ENCODE results near the gene DYNLT2B. TPM values are rescaled to one million over a fixed set of nuclear protein-coding genes. Genes with fewer than 3 reads are reported as not detected.
"Not testable (repeated sequence)": the region's sequence is repeated elsewhere in the genome, so short reads cannot be mapped to it uniquely, and the experiment has no call there.

The DYNLT2B gene
- polyA plus RNA-seq, 6 donors from 2014 or later, result 6.7 to 28.5 (median 9.5) TPM

- H3K36me3 Mint-ChIP-seq; H3K27me3 Mint-ChIP-seq; H3K9me3 Mint-ChIP-seq; DNase-seq; ATAC-seq (ENCODE audit: low read depth in 2 of 2): not testable (repeated sequence)
- Mint-ChIP-seq H3K27ac (peak overlapping the region; percentile 92 to 99 (median 96)), H3K4me1 (peaks cover 0 to 16% (median 7%) of the 10 kb centered on the region in 3 donors), H3K4me3 (peak overlapping the region; percentile 94 to 98 (median 96))
Measured at GRCh38 chr3:196316799-196317686, 997 bp downstream of the DYNLT2B start.

- Mint-ChIP-seq H3K27me3 (no peaks in the 10 kb centered on the region), H3K9me3 (no peaks in the 10 kb centered on the region), H3K36me3 (no peaks in the 10 kb centered on the region), H3K4me3 (peak overlapping the region in 3 of 8 donors; percentile 3 to 79 (median 65)), H3K27ac (peak overlapping the region in 1 of 6 donors; percentile 88), H3K4me1 (peaks cover 0 to 16% (median 7%) of the 10 kb centered on the region in 3 donors)
- no peak for ATAC-seq (ENCODE audit: low read depth in 2 of 2)
- DNase-seq, result no peak
Measured at GRCh38 chr3:196315821-196316220, 2.2 kb downstream of the DYNLT2B start.

GRCh38 chr3:196314597-196314996 lies 3.4 kb downstream of the DYNLT2B start:
- Mint-ChIP-seq H3K36me3 (no peaks in the 10 kb centered on the region), H3K4me1 (peaks cover 0 to 16% (median 7%) of the 10 kb centered on the region in 3 donors), H3K4me3 (peak overlapping the region in 3 of 8 donors; percentile 42 to 72 (median 57)), H3K9me3 (no peaks in the 10 kb centered on the region), H3K27me3 (no peaks in the 10 kb centered on the region), H3K27ac (peak overlapping the region in 2 of 6 donors; percentile 38 to 96)
- DNase-seq (no peak), ATAC-seq (ENCODE audit: low read depth in 2 of 2) (no peak)

GRCh38 chr3:196314086-196314485 lies 4.0 kb downstream of the DYNLT2B start:
- H3K9me3 Mint-ChIP-seq; ATAC-seq (ENCODE audit: low read depth in 2 of 2); DNase-seq; H3K36me3 Mint-ChIP-seq; H3K27me3 Mint-ChIP-seq: not testable (repeated sequence)
- Mint-ChIP-seq H3K4me3 (peak overlapping the region in 2 of 8 donors; percentile 23 to 72), H3K4me1 (peaks cover 0 to 11% (median 7%) of the 10 kb centered on the region in 3 donors), H3K27ac (peak overlapping the region in 2 of 6 donors; percentile 38 to 69)

- not testable (repeated sequence) for H3K9me3 Mint-ChIP-seq; H3K4me1 Mint-ChIP-seq; ATAC-seq (ENCODE audit: low read depth in 2 of 2); H3K36me3 Mint-ChIP-seq; H3K27ac Mint-ChIP-seq; H3K27me3 Mint-ChIP-seq; H3K4me3 Mint-ChIP-seq; DNase-seq
Measured at GRCh38 chr3:196302960-196303359, 15.1 kb downstream of the DYNLT2B start.

GRCh38 chr3:196302551-196302950 lies 15.5 kb downstream of the DYNLT2B start:
- H3K9me3 Mint-ChIP-seq; H3K4me1 Mint-ChIP-seq; DNase-seq; H3K27ac Mint-ChIP-seq; H3K27me3 Mint-ChIP-seq; H3K36me3 Mint-ChIP-seq; H3K4me3 Mint-ChIP-seq; ATAC-seq (ENCODE audit: low read depth in 2 of 2): not testable (repeated sequence)

- Mint-ChIP-seq H3K9me3 (no peaks in the 10 kb centered on the region), H3K27me3 (no peaks in the 10 kb centered on the region), H3K36me3 (no peaks in the 10 kb centered on the region), H3K4me3 (no peak overlapping the region), H3K27ac (no peak overlapping the region), H3K4me1 (peaks cover 0 to 13% (median 5%) of the 10 kb centered on the region in 3 donors)
- ATAC-seq (ENCODE audit: low read depth in 2 of 2) (no peak), DNase-seq (no peak)
Measured at GRCh38 chr3:196298521-196298920, 19.5 kb downstream of the DYNLT2B start.

- H3K4me3 Mint-ChIP-seq, result peak overlapping the region in 7 of 8 donors; percentile 9 to 74 (median 59)
- ATAC-seq (ENCODE audit: low read depth in 2 of 2), result peak; percentile 42 to 49
- peak; percentile 18 for DNase-seq
- peaks cover 0 to 5% of the 10 kb centered on the region in 2 donors for H3K36me3 Mint-ChIP-seq
- peak overlapping the region in 5 of 6 donors; percentile 23 to 92 (median 63) for H3K27ac Mint-ChIP-seq
- peaks cover 4 to 33% (median 16%) of the 10 kb centered on the region in 3 donors for H3K4me1 Mint-ChIP-seq
- H3K9me3 Mint-ChIP-seq, result no peaks in the 10 kb centered on the region
- no peaks in the 10 kb centered on the region for H3K27me3 Mint-ChIP-seq
Measured at GRCh38 chr3:196292286-196292923, 25.6 kb downstream of the DYNLT2B start.

GRCh38 chr3:196288141-196288460 lies 29.9 kb downstream of the DYNLT2B start:
- Mint-ChIP-seq H3K27me3 (no peaks in the 10 kb centered on the region), H3K9me3 (no peaks in the 10 kb centered on the region), H3K4me1 (peaks cover 25 to 49% (median 37%) of the 10 kb centered on the region in 3 donors), H3K36me3 (peaks cover 0 to 6% of the 10 kb centered on the region in 2 donors), H3K4me3 (peak overlapping the region; percentile 95 to 100 (median 99)), H3K27ac (peak overlapping the region in 5 of 6 donors; percentile 33 to 98 (median 58))
- DNase-seq (no peak), ATAC-seq (ENCODE audit: low read depth in 2 of 2) (peak in 1 of 2 donors; percentile 48)

- DNase-seq (peak; percentile 71), ATAC-seq (ENCODE audit: low read depth in 2 of 2) (peak; percentile 77 to 80)
Measured at GRCh38 chr3:196287440-196288140, 30.4 kb downstream of the DYNLT2B start, which contains the start of gene PCYT1A. Gene PCYT1A, minus strand, starts transcription at chr3:196287726. Its CDS starts 17,195 bp downstream, at chr3:196270531.

GRCh38 chr3:196287090-196287439 lies 31.0 kb downstream of the DYNLT2B start:
- H3K36me3 Mint-ChIP-seq, result peaks cover 0 to 6% of the 10 kb centered on the region in 2 donors
- no peak for DNase-seq
- peaks cover 25 to 43% (median 37%) of the 10 kb centered on the region in 3 donors for H3K4me1 Mint-ChIP-seq
- peak; percentile 27 to 38 for ATAC-seq (ENCODE audit: low read depth in 2 of 2)
- H3K4me3 Mint-ChIP-seq, result peak overlapping the region; percentile 95 to 100 (median 99)
- no peaks in the 10 kb centered on the region for H3K27me3 Mint-ChIP-seq
- peak overlapping the region; percentile 96 to 99 (median 98) for H3K27ac Mint-ChIP-seq
- H3K9me3 Mint-ChIP-seq, result no peaks in the 10 kb centered on the region

More at GRCh38 chr3:196287440-196288140, 30.4 kb downstream of the DYNLT2B start, which contains the start of gene PCYT1A:
- Mint-ChIP-seq H3K4me3 (peak within 1 kb of the TSS; percentile 95 to 100 (median 99)), H3K4me1 (peaks cover 25 to 47% (median 37%) of the 10 kb centered on the region in 3 donors), H3K27ac (peak within 1 kb of the TSS; percentile 96 to 99 (median 98)), H3K36me3 (peaks cover 0 to 6% of the 10 kb centered on the region in 2 donors), H3K27me3 (no peaks in the 10 kb centered on the region), H3K9me3 (no peaks in the 10 kb centered on the region)

GRCh38 chr3:196284396-196284795 lies 33.6 kb downstream of the DYNLT2B start:
- ATAC-seq (ENCODE audit: low read depth in 2 of 2) (no peak), DNase-seq (no peak)
- Mint-ChIP-seq H3K4me3 (peak overlapping the region in 1 of 8 donors; percentile 54), H3K27me3 (no peaks in the 10 kb centered on the region), H3K9me3 (no peaks in the 10 kb centered on the region), H3K36me3 (peaks cover 0 to 6% of the 10 kb centered on the region in 2 donors), H3K27ac (peak overlapping the region in 4 of 6 donors; percentile 13 to 42 (median 28)), H3K4me1 (peaks cover 26 to 48% (median 42%) of the 10 kb centered on the region in 3 donors)

GRCh38 chr3:196281962-196282361 lies 36.1 kb downstream of the DYNLT2B start:
- ATAC-seq (ENCODE audit: low read depth in 2 of 2) (no peak), DNase-seq (no peak)
- no peaks in the 10 kb centered on the region for H3K27me3 Mint-ChIP-seq
- peaks cover 21 to 44% (median 22%) of the 10 kb centered on the region in 3 donors for H3K4me1 Mint-ChIP-seq
- H3K9me3 Mint-ChIP-seq, result no peaks in the 10 kb centered on the region
- H3K27ac Mint-ChIP-seq, result no peak overlapping the region
- no peaks in the 10 kb centered on the region for H3K36me3 Mint-ChIP-seq
- no peak overlapping the region for H3K4me3 Mint-ChIP-seq
